GM13976 (cell line): ENCODE results near the gene NDST3.

Source experiments
- DNase-seq: peaks from one replicate; pipeline ENCODE4 v3.0.0; 2012; ENCODE audit warnings: low spot score
- in situ Hi-C: fragments of 300-500 bp; cut with MboI; formaldehyde crosslinking; loops from one replicate; pipeline ENCODE4 v1.12.0; 2022; ENCODE audit warnings: low sequenced_read_pairs, mixed read lengths, inconsistent platforms; ENCODE audit not compliant: unreplicated experiment
- TF ChIP-seq, protein P1 (sequence below): IDR thresholded peaks from 2 replicates; pipeline ENCODE4 v1.5.1; 2012; ENCODE audit warnings: borderline replicate concordance, mild to moderate bottlenecking; ENCODE audit not compliant: insufficient read depth; ENCODE audit errors: extremely low read depth, missing control alignments, control extremely low read depth

NDST3 gene

DNA sequence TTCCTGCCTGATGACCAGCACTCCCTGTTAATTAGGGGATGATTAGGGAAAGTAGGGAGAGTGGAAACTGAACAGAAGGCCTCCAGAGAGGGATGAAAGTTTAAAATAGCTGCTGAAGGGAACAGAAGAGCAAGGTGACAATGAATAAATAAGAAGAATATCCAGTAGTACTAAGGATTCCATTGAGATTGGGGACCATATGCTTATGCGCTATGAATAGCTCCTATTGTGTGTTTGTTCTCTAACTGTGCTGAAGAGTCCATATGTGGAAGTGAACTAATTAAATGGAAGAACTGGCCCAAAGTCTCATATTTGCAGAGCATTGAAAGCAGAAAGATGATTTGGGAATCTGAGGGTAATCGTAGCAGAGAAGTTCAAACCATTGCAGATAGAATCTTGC is 181.5 kb downstream of the NDST3 start:
- no peak for DNase-seq
- TF ChIP-seq, protein P1, sequence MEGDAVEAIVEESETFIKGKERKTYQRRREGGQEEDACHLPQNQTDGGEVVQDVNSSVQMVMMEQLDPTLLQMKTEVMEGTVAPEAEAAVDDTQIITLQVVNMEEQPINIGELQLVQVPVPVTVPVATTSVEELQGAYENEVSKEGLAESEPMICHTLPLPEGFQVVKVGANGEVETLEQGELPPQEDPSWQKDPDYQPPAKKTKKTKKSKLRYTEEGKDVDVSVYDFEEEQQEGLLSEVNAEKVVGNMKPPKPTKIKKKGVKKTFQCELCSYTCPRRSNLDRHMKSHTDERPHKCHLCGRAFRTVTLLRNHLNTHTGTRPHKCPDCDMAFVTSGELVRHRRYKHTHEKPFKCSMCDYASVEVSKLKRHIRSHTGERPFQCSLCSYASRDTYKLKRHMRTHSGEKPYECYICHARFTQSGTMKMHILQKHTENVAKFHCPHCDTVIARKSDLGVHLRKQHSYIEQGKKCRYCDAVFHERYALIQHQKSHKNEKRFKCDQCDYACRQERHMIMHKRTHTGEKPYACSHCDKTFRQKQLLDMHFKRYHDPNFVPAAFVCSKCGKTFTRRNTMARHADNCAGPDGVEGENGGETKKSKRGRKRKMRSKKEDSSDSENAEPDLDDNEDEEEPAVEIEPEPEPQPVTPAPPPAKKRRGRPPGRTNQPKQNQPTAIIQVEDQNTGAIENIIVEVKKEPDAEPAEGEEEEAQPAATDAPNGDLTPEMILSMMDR, result no peak
- in situ Hi-C loops, result no loop called here

DNA sequence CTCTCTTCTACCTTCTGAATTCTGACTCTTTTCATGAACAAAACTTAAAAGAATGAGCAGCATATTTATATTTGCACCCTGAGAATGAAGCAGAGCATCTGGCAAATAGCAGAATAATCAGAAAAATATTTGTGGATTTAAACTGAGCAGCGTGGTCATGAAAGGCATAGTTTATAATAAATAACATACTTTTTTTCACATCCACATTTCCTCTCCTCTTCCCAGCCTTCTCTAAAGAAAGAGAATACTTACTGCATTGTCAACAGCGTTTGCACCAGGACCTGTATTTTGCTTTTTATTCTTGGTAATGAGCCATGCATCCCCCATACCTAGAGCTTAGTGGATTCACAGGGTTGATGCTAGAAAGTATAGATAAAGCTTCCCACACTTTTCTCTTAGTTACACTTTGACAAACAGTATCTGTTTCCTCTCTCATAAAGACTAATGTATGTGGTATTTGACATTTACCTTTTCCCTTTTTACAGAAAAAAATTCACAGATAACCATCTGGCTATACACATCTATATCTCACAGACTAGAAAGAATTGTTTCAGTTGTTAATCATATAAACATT is 187.0 kb downstream of the NDST3 start:
- DNase-seq, result no peak
- TF ChIP-seq, protein P1, result no peak
- in situ Hi-C loops, result no loop called here

DNA sequence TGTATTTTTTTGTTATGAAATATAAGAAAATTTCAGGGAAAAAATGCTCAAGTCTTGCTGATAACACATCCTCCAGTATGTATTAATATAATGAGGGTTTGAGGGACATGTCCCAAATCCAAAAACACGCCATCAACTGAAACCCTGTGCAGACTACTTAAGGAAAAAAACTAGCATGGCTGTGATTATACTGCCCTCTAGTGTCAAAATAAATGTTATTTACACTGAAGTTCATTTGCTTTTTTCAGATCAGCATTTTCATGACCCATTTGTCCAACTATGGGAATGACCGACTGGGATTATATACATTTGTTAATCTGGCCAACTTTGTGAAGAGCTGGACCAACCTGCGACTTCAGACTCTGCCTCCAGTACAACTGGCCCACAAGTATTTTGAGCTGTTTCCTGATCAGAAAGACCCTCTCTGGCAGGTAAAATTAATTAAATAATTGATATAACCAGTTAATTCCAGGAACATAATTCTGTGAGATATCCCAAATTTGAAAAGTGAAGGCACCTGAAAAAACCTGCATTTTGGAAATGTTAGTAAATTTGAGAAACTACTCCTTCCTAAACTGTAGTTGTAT is 190.1 kb downstream of the NDST3 start:
- peak; percentile 14 for DNase-seq
- in situ Hi-C loops, result no loop called here

DNA sequence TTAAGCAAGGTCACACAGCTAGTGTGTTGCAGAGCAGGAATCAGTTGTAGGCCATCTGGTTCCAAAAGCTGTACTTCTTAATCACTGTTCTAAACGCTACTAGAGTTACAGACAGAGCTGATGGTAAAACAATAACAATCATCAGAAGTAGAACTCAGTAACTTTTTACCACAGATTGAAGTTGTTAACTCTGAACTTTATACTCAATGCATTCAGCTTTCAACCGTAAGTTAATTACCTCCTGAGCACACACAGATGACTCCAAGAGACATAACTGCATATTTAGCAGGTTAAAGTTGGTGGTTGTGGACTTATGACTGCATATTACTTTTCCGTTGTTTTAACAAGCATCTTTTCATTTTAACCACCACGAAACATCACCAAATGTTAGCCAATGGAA is 191.2 kb downstream of the NDST3 start:
- DNase-seq, result no peak
- in situ Hi-C loops, result no loop called here
- TF ChIP-seq, protein P1, result no peak

More for the DNA sequence above, 190.1 kb downstream of the NDST3 start:
- TF ChIP-seq, protein P1, result peak; percentile 9

DNA sequence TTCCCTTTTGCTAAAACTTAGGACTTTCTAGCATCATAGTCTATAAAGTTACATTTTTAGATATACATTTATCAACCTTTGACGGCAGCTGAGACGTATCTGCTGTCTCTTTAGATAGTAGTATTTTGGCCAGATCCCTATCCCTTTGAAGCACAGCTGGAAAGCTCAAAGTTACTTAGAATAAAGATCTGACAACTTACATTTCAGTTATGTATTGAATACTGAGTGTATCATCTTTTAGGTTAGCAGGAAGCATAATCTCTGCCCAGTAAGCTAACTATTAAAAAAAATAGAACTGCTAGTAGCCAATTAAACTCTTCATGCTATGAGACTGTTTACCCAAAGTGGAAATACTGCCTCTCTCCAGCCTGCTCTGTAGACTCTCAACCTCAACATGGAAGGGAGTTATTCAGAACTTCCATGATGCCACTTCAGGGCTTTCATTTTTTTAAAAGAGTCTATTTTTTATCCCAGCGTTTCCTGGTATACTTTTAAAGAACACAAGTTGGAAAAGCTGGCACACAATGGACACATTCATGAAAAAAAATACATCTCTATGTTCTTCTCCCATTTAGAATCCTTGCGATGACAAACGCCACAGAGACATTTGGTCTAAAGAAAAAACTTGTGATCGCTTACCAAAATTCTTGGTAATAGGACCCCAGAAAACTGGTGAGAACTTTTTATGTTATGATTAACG is 192.2 kb downstream of the NDST3 start:
- TF ChIP-seq, protein P1, result no peak
- in situ Hi-C loops, result no loop called here
- no peak for DNase-seq

DNA sequence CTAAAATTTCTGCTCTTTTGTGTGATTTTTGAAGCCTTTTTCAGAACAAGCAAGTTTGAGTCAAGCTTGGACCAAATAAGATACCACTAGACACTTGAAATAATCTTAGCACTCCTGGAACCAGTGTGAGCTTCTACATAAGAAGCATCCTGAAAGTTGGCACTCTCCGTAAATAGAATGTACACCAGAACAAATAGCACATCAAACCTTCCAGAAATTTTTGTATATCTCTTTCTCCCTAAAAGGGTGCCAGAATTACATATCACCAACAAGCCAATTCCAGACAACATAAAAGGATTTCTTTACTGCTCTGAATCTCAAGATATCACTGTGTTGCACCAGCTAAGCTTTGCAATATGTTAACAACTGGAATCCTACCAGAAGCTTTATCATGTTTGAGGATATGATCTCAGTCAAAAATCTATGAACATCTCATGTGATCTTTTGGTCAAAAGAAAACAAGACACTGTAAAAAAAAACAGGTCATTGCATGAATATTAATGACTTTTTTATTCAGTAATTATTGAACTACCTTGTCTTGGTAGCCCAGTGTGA is 201.4 kb downstream of the NDST3 start:
- TF ChIP-seq, protein P1, result no peak
- in situ Hi-C loops, result no loop called here
- DNase-seq, result no peak
